ENCODE results near the gene XYLB. TPM values are rescaled to one million over a fixed set of nuclear protein-coding genes. Genes with fewer than 3 reads are reported as not detected.

XYLB gene
- total and polyA plus RNA-seq, 8 donors, result 1.6 to 6.9 (median 4.5) TPM

DNA sequence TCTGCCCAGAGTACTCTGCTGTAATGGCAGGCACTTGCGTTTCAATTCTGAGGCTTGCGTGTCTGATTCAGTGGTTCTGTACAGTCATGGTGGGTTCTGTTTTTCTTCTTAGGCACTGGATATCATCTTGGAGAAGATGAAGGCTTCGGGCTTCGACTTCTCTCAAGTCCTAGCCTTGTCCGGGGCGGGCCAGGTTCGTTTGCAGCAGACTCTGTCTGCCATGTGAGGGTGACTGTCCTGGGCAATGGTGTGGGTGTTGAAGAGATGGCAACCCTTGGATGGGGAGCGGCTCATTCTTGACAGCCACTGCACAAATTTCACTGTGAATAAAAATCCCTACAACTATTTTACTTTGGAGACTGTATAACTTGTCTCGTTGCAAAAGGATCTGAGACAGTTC, 16.2 kb downstream of the XYLB start:
- intact Hi-C loops (cut with DNase I), result loop anchor here in 1 of 3 donors (10.0 kb wide), 1 partner anchor 112 kb away; no protein-coding TSS in a partner anchor
- ATAC-seq, result no peak
- DNase-seq, result no peak
- no peaks in the 10 kb centered on the region for H3K4me1 ChIP-seq
- no peaks in the 10 kb centered on the region for H3K27me3 ChIP-seq
- no peak overlapping the region for H3K27ac ChIP-seq
- no peaks in the 10 kb centered on the region for H3K9me3 ChIP-seq
- WGBS, 2 donors, result 92 to 95% methylated on average over 9 of the region's 9 CpGs
- H3K4me3 ChIP-seq, result no peak overlapping the region
- no peak for FAIRE-seq
- peaks cover 0 to 9% (median 0%) of the 10 kb centered on the region in 3 donors for H3K36me3 ChIP-seq
- no peak for TF ChIP-seq CTCF (IDR thresholded peaks at IDR 0.05)

- intact Hi-C loops (cut with DNase I), result loop anchor here in 1 of 3 donors (10.0 kb wide), 1 partner anchor 110 kb away; no protein-coding TSS in a partner anchor
- peak in 3 of 4 donors; percentile 71 to 73 (median 73) for ATAC-seq
- H3K9me3 ChIP-seq, result no peaks in the 10 kb centered on the region
- DNase-seq, result peak in 1 of 6 donors; percentile 40
- H3K4me3 ChIP-seq, result no peak overlapping the region
- FAIRE-seq, result no peak
- no peak for TF ChIP-seq CTCF (IDR thresholded peaks at IDR 0.05)
- H3K36me3 ChIP-seq, result peaks cover 0 to 9% (median 0%) of the 10 kb centered on the region in 3 donors
- H3K27ac ChIP-seq, result no peak overlapping the region
- H3K27me3 ChIP-seq, result no peaks in the 10 kb centered on the region
- WGBS, 2 donors, result 71 to 72% methylated on average over 6 of the region's 6 CpGs
- no peaks in the 10 kb centered on the region for H3K4me1 ChIP-seq
Measured at GRCh38 chr3:38364721-38365400, 18.3 kb downstream of the XYLB start.

- Histone ChIP-seq H3K4me1 (no peaks in the 10 kb centered on the region), H3K27me3 (no peaks in the 10 kb centered on the region), H3K36me3 (peaks cover 0 to 13% (median 0%) of the 10 kb centered on the region in 3 donors), H3K9me3 (no peaks in the 10 kb centered on the region), H3K27ac (no peak overlapping the region), H3K4me3 (no peak overlapping the region)
- intact Hi-C loops (cut with DNase I), result loop anchor here in 1 of 3 donors (10.0 kb wide), 1 partner anchor 109 kb away; no protein-coding TSS in a partner anchor
- FAIRE-seq (no peak), ATAC-seq (peak in 3 of 4 donors; percentile 12 to 43 (median 29)), DNase-seq (peak in 1 of 6 donors; percentile 56)
- TF ChIP-seq CTCF (IDR thresholded peaks at IDR 0.05), result no peak
- WGBS, 2 donors, result 64 to 75% methylated on average over 13 of the region's 13 CpGs
Measured at GRCh38 chr3:38365469-38366062, 19.0 kb downstream of the XYLB start.

- ATAC-seq (peak in 3 of 4 donors; percentile 42 to 76 (median 62)), DNase-seq (peak in 1 of 6 donors; percentile 52), FAIRE-seq (no peak)
- peaks cover 0 to 16% (median 0%) of the 10 kb centered on the region in 3 donors for H3K36me3 ChIP-seq
- intact Hi-C loops (cut with DNase I), result loop anchor here in 1 of 3 donors (10.0 kb wide), 1 partner anchor 109 kb away; no protein-coding TSS in a partner anchor
- 44 to 47% methylated on average over 3 of the region's 3 CpGs for WGBS, 2 donors
- TF ChIP-seq CTCF (IDR thresholded peaks at IDR 0.05), result no peak
- no peak overlapping the region for H3K27ac ChIP-seq
- H3K27me3 ChIP-seq, result no peaks in the 10 kb centered on the region
- H3K4me1 ChIP-seq, result no peaks in the 10 kb centered on the region
- no peaks in the 10 kb centered on the region for H3K9me3 ChIP-seq
- no peak overlapping the region for H3K4me3 ChIP-seq
Measured at GRCh38 chr3:38366082-38366481, 19.5 kb downstream of the XYLB start.

All from pancreas (tissue), 10 donors.